GM21526 (cell line): ENCODE data around the gene LRBA.

Source experiments
- ATAC-seq: cut with Tn5 transposase; IDR thresholded peaks from one replicate; pipeline ENCODE4 v1.9.1; 2021; ENCODE audit warnings: moderate library complexity; ENCODE audit not compliant: unreplicated experiment, low FRiP score

The LRBA gene

GRCh38 chr4:150242820-150243458, 772.1 kb downstream of the LRBA start:
- ATAC-seq = no peak

- ATAC-seq = no peak
Observed at GRCh38 chr4:150240011-150240410, 775.1 kb downstream of the LRBA start.

GRCh38 chr4:150238591-150238990, 776.5 kb downstream of the LRBA start:
- ATAC-seq = no peak

- ATAC-seq = no peak
Observed at GRCh38 chr4:150237110-150237872, 777.8 kb downstream of the LRBA start.

DNA sequence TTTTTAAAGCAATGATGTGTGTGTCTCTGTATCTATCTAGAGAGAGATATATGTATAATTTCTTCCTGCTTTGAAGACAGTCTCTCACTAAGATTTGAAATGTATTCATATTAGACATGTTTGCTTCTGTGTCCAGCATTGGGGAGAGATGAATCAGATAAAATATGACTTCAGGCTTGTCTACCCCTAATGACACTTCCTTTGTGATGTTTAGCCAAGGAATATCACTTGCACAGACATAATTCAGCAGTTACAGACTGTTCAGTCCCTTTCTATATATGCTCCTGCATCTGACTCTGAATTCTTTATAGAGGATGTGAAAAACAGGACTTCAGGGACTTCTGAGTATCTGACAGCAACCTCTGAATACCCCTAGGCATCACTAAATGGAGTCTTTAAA, 778.5 kb downstream of the LRBA start:
- ATAC-seq = no peak

DNA sequence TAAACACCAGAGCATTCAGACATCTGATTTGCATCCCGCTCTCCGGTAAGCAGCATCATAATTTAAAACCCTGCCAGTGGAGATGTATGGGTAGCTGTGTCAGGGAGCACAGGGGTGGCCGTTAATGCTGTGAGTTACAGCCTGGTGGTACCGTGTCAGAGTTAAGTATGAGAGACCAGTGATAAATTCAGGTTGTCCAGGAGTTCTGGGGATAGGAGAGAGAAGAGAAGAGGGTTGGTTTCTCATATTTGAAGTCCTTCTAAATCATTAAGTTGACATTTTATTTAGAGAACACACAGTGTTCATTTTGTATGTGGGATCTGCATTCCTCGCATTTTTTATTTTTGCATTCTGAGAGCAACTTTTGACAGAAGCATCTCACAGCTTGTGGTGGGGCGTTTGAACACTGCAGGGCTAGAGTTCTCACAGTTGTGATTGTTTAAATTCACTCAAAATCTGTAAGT, 779.2 kb downstream of the LRBA start:
- ATAC-seq = no peak

DNA sequence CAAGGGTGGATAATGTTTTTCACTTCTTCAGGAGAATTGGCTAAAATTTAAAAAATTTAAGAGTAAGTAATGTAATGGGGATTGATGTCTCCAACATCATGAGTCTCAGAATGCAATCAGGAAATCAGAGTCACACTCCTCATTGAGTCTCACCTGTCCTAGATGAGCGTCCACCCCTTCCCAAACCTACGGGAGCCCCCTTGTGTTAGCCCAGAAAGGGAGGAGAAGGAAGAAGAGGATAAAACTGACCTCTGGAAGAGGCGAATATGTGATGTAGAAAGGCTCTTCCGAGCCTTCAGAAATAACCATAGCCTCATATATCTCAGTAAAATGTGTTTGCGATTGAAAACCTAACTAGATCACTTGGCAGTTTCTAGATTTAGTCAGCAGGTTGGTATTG, 779.8 kb downstream of the LRBA start:
- ATAC-seq = no peak

DNA sequence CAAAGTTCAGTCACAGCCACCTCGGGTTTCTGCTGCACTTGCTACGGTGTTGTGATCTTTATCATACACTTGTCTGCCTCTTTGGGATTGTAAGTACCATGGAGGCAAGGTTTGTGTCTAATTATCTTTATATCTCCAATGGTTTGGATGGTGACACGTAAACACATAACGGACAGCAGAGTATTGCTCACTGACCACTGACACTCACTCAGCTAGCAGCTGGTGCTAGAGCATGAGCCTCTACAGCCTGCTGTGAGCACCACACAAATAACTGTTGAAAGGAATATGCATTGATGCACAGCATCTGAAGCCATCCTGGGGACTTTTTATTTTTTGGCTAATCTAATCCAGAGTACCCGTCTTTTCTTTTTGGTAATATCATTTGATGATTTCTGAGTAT, 780.8 kb downstream of the LRBA start:
- ATAC-seq = no peak

DNA sequence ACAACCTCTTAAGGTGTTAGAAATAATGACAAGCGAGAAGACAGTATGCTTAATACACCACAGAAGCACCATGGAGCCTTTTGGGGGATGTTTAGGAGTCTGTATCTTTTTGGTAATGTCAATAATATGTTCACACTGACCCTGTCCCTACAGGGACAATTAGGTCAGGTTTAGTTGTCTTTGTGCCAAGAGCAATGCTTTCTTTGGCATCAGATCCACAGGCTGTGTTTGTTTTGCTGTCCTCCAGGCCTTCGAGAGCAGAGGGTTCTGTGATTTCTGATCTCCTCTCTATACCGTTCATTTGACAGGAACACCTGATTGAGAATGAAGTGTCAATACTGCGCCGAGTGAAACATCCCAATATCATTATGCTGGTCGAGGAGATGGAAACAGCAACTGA, 783.1 kb downstream of the LRBA start:
- ATAC-seq = no peak

GRCh38 chr4:150231107-150231770, 783.8 kb downstream of the LRBA start:
- ATAC-seq = no peak

GRCh38 chr4:150230561-150230960, 784.5 kb downstream of the LRBA start:
- ATAC-seq = no peak

DNA sequence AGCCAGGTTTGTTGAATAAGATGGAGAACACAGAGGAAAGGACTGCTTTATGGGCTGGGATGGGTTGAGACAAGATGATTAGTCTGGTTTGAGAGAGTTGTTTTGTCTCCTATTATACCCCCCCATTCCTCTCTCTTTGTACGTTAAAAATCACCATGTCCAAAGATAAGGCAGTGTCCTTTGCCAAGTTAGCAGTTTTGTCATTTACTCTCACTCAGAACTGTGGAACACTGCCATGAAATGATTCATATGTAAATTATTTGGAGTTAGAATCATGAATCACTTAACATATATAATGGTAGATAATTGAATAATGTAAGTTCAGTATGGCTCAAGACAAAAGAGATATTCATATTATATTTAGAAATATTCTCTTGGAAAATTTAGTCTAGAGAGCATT, 785.6 kb downstream of the LRBA start:
- ATAC-seq = no peak

- ATAC-seq = no peak
Observed at GRCh38 chr4:150224896-150225591, 790.0 kb downstream of the LRBA start.

DNA sequence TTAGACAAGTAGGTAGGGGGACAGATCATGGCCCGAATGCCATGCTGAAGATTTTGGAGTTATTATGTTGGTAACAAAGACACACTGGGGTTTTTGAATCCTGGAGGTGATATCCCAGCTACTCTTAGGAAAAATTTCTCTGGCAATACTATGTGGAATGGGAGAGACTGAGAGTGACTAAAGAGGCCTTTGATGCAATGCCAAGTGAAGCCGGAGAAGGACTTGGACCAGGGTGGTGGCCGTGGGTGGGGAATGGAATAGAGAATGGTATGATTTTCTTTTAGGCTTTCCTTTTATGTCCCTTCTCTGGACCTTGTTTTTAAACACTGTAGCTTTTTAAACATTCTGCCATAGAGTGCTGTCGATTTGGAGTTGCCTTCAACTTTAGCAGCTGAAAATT, 795.2 kb downstream of the LRBA start:
- no peak for ATAC-seq

GRCh38 chr4:150218447-150218846, 796.6 kb downstream of the LRBA start:
- no peak for ATAC-seq

DNA sequence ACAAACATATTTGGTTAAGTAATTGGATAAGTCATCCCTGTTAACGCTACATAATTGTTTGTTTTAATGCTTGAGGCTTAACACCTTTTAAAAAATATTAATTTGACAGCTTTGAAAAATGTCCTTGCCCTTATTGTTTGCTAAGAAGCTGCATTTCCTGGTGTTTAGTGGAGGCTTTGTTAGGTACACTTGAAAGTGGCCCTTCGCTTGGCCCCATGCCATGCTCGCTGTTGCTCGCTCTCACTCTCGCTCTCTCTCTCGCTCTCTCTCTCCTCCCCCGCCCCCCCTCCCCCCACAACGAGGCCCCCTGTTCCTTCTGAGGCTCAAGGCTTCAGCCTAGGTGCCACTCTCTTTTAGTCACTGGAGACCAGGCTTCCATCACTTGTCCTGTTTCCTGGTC, 797.3 kb downstream of the LRBA start:
- ATAC-seq = no peak

DNA sequence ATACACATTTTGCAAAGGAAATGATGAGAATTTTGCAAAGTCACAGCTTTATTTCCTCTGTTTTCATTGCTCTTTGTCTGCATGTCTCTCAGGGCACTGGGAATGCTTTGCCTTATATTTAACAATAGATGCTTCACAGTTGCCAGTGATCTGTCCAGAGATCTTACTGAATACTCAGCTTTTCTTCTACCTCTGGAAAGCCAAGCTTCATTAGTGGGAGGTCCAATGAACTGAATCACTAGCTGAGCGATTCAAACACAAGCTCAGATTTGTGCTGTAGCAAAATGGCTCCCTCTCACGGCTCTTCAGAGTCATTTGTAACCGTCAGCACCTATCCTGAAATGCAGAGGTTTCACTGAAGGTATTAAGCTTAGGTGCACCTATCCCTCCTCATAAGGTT, 797.9 kb downstream of the LRBA start:
- no peak for ATAC-seq

GRCh38 chr4:150216726-150217125, 798.4 kb downstream of the LRBA start:
- no peak for ATAC-seq

GRCh38 chr4:150215601-150216000, 799.5 kb downstream of the LRBA start:
- ATAC-seq = no peak
